Smooth muscle cell (in vitro differentiated cells): ENCODE results near the gene ZCWPW2. TPM values are rescaled to one million over a fixed set of nuclear protein-coding genes. Genes with fewer than 3 reads are reported as not detected.

Source experiments
- DNase-seq: peaks from one replicate; lab custom pipeline; 2025; ENCODE audit not compliant: unreplicated experiment; lab: John Stamatoyannopoulos, UW
- H2AFZ ChIP-seq: fragments of 200-600 bp; sonication (generic); 2 replicates; pipeline ENCODE4 v1.6.0; 2016; ENCODE audit warnings: antibody characterized with exemption, low read depth, mild to moderate bottlenecking
- H3F3A ChIP-seq: fragments of 200-600 bp; sonication (generic); 2 replicates; pipeline ENCODE4 v1.6.0; 2017; ENCODE audit warnings: antibody characterized with exemption, low read depth
- H3K27ac ChIP-seq: fragments of 200-600 bp; sonication (generic); 2 replicates; pipeline ENCODE4 v1.5.1; 2016; ENCODE audit warnings: low read depth, mild to moderate bottlenecking
- H3K27me3 ChIP-seq: fragments of 200-600 bp; sonication (generic); 2 replicates; pipeline ENCODE4 v1.6.1; 2016; ENCODE audit warnings: low read depth, mild to moderate bottlenecking
- H3K36me3 ChIP-seq: fragments of 200-600 bp; sonication (generic); 2 replicates; pipeline ENCODE4 v1.5.1; 2016; ENCODE audit warnings: low read depth
- H3K4me1 ChIP-seq: fragments of 200-600 bp; sonication (generic); 2 replicates; pipeline ENCODE4 v1.5.1; 2016; ENCODE audit warnings: low read depth
- H3K4me2 ChIP-seq: fragments of 200-600 bp; sonication (generic); 2 replicates; pipeline ENCODE4 v1.6.0; 2016; ENCODE audit warnings: mild to moderate bottlenecking
- H3K4me3 ChIP-seq: fragments of 200-600 bp; sonication (generic); 2 replicates; pipeline ENCODE4 v1.5.1; 2016; ENCODE audit warnings: mild to moderate bottlenecking
- H3K79me2 ChIP-seq: fragments of 200-600 bp; sonication (generic); 2 replicates; pipeline ENCODE4 v1.6.0; 2016; ENCODE audit warnings: low read depth, mild to moderate bottlenecking
- H3K9ac ChIP-seq: fragments of 200-600 bp; sonication (generic); 2 replicates; pipeline ENCODE4 v1.6.0; 2016; ENCODE audit warnings: low read depth
- H3K9me3 ChIP-seq: fragments of 200-600 bp; sonication (generic); replicated peaks from 2 replicates; pipeline ENCODE4 v1.5.1; 2016; ENCODE audit warnings: low read depth
- H4K20me1 ChIP-seq: fragments of 200-600 bp; sonication (generic); 2 replicates; pipeline ENCODE4 v1.6.0; 2016; ENCODE audit warnings: low read depth
- WGBS: methylation state at CpG from one replicate; pipeline ENCODE4 v1.1.7; 2016; ENCODE audit warnings: low lambda C conversion rate; 5-methylcytosine and 5-hydroxymethylcytosine counted together
- polyA plus RNA-seq: library from polyadenylated mRNA; unstranded; fragments of >200 nt; fragmentation: Nextera tagmentation; extraction: Ambion mirVana; gene quantifications from 2 replicates; pipeline ENCODE4 v1.2.1, GENCODE V29; 2016
- total RNA-seq: library from RNA; depleted of rRNA; stranded (reverse); fragments of >200 nt; gene quantifications from 2 replicates; pipeline ENCODE4 v1.2.3, GENCODE V29; 2014
- TF ChIP-seq, protein P1 (sequence below): fragments of 200-600 bp; sonication (generic); IDR thresholded peaks from 2 replicates; pipeline ENCODE4 v1.5.1; 2017; ENCODE audit warnings: borderline replicate concordance, mild to moderate bottlenecking, antibody characterized with exemption; ENCODE audit not compliant: insufficient read depth, poor library complexity, severe bottlenecking

ZCWPW2 gene
- total and polyA plus RNA-seq, 2 experiments from 2014 or later, result 2.2 to 7.0 TPM

DNA sequence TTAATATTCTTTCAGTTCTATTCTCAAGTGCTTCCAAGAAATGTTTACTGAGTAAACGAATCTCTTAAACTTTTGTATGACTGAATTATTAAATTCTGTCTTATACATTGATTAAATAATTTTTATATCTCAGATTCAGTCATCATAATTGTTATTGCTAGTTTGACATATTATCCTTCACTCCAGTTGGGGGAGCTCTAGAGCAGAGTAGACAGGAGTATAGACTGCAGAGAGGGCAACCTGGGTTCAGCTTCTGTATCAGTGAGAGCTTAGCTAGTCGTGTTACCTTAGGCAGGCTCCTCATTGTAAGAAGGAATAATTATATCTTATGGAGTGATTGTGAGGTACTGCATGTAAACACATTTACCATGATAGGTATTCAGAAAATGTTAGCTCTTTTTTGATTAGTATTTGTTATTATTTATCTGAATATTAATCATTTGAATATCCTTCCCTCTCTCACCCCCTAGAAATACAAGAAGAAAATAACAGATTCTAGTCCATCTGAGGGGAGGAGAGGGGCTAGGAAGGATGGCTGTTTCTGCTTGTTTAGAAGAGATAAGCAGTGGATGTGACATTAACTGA is 31.0 kb upstream of the ZCWPW2 start:
- no peak for DNase-seq
- TF ChIP-seq, protein P1, sequence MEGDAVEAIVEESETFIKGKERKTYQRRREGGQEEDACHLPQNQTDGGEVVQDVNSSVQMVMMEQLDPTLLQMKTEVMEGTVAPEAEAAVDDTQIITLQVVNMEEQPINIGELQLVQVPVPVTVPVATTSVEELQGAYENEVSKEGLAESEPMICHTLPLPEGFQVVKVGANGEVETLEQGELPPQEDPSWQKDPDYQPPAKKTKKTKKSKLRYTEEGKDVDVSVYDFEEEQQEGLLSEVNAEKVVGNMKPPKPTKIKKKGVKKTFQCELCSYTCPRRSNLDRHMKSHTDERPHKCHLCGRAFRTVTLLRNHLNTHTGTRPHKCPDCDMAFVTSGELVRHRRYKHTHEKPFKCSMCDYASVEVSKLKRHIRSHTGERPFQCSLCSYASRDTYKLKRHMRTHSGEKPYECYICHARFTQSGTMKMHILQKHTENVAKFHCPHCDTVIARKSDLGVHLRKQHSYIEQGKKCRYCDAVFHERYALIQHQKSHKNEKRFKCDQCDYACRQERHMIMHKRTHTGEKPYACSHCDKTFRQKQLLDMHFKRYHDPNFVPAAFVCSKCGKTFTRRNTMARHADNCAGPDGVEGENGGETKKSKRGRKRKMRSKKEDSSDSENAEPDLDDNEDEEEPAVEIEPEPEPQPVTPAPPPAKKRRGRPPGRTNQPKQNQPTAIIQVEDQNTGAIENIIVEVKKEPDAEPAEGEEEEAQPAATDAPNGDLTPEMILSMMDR, result peak; percentile 58
- no peak overlapping the region for H3K4me3 ChIP-seq
- H3K36me3 ChIP-seq, result no peaks in the 10 kb centered on the region
- H3K4me1 ChIP-seq, result no peaks in the 10 kb centered on the region
- H4K20me1 ChIP-seq, result no peaks in the 10 kb centered on the region
- H2AFZ ChIP-seq, result no peak overlapping the region
- no peaks in the 10 kb centered on the region for H3K27me3 ChIP-seq
- no peaks in the 10 kb centered on the region for H3K79me2 ChIP-seq
- 46% methylated on average over 2 of the region's 2 CpGs for WGBS
- no peak overlapping the region for H3K9ac ChIP-seq
- H3F3A ChIP-seq, result no peaks in the 10 kb centered on the region
- H3K9me3 ChIP-seq, result no peaks in the 10 kb centered on the region
- no peak overlapping the region for H3K4me2 ChIP-seq
- no peak overlapping the region for H3K27ac ChIP-seq

DNA sequence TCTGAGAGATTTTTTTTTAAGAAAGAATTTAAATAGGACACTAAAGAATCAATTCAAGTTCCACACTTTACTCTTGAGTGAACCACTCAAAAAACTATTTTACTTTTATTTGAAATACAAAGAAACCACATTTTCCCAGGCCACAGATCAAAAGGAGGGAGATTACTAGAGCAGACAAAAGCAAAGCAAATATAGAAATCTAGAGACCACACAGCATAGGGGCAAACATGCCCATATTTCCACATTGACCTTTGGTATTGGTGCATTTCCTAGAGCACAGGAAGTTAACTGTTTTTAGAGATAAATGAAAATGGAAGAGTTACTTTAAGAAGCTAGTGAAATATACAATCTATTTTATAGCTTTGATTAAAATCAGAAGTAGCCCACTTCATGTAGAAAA is 27.5 kb upstream of the ZCWPW2 start:
- Histone ChIP-seq H3K9ac (no peak overlapping the region), H3K27me3 (no peaks in the 10 kb centered on the region), H3K9me3 (no peaks in the 10 kb centered on the region), H3K4me3 (no peak overlapping the region), H3K27ac (no peak overlapping the region), H2AFZ (no peak overlapping the region), H4K20me1 (no peaks in the 10 kb centered on the region), H3K79me2 (no peaks in the 10 kb centered on the region), H3K36me3 (peaks cover 5% of the 10 kb centered on the region), H3K4me2 (no peak overlapping the region), H3K4me1 (no peaks in the 10 kb centered on the region), H3F3A (no peaks in the 10 kb centered on the region)
- TF ChIP-seq, protein P1, result no peak
- no peak for DNase-seq

DNA sequence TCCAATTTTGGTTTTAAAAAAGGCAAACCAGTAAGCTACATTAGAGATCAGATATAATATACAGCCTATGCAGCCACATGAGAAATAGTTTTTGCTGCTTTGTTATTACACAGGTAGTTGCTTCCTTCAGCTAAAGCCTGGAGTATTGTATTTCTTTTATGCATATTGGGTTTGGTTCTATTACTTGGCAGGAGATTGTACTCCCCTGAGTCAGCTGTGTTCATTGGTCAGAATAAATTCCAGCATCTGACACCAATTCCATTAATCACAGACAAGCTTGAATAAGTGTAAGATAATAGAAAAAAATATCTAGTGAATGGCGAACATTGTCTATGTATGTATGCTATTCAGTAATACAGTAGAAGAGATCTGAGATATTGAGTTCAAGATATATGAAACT is 26.1 kb upstream of the ZCWPW2 start:
- no peaks in the 10 kb centered on the region for H3K79me2 ChIP-seq
- no peaks in the 10 kb centered on the region for H4K20me1 ChIP-seq
- H3F3A ChIP-seq, result no peaks in the 10 kb centered on the region
- 97% methylated on average over 1 of the region's 1 CpG for WGBS
- no peaks in the 10 kb centered on the region for H3K9me3 ChIP-seq
- peaks cover 13% of the 10 kb centered on the region for H3K36me3 ChIP-seq
- H3K27me3 ChIP-seq, result no peaks in the 10 kb centered on the region
- TF ChIP-seq, protein P1, result no peak
- DNase-seq, result no peak
- no peak overlapping the region for H2AFZ ChIP-seq
- no peak overlapping the region for H3K4me2 ChIP-seq
- no peaks in the 10 kb centered on the region for H3K4me1 ChIP-seq
- H3K9ac ChIP-seq, result no peak overlapping the region
- no peak overlapping the region for H3K27ac ChIP-seq
- no peak overlapping the region for H3K4me3 ChIP-seq

DNA sequence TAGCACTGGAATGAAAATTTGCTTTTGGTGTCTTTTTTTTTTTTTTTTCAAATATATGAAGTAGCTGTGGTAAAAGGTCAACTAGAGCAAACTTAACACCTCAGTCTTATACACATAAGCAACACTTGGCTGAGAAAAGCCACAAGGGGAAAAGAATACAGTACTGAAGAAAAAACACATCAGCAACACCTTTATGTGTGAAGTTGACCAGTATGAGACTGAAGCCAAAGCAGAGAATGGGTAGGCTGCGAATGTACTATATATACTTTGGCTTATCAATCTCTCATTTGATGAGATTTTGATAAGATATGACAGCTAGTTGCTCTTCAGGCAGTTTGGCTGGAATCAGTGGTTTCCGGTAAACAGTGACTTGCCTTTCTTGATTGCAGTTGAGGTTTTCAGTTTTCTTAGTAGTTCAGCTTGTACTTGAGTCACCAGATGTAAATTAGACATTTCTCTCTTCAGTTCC is 22.0 kb upstream of the ZCWPW2 start:
- TF ChIP-seq, protein P1, result no peak
- Histone ChIP-seq H3K9me3 (no peaks in the 10 kb centered on the region), H3K4me3 (no peak overlapping the region), H3K36me3 (peaks cover 13% of the 10 kb centered on the region), H3K27me3 (no peaks in the 10 kb centered on the region), H3K9ac (no peak overlapping the region), H3K27ac (no peak overlapping the region), H3F3A (peaks cover 3% of the 10 kb centered on the region), H2AFZ (no peak overlapping the region), H4K20me1 (peaks cover 10% of the 10 kb centered on the region), H3K79me2 (no peaks in the 10 kb centered on the region), H3K4me1 (no peaks in the 10 kb centered on the region), H3K4me2 (no peak overlapping the region)
- WGBS, result 93% methylated on average over 2 of the region's 2 CpGs
- DNase-seq, result no peak
